ENCODE results near the gene KIAA0586.

- TF ChIP-seq CTCF (IDR thresholded peaks at IDR 0.05), result no peak
- no peak for TF ChIP-seq POLR2AphosphoS5 (IDR thresholded peaks at IDR 0.05)
- TF ChIP-seq EP300 (IDR thresholded peaks at IDR 0.05), result no peak
These were observed 33.3 kb downstream of the KIAA0586 start for GRCh38 chr14:58460772-58461171.
